Muscle of arm (tissue), 12 donors: Measurements from ENCODE around the gene NDUFV2. TPM values are rescaled to one million over a fixed set of nuclear protein-coding genes. Genes with fewer than 3 reads are reported as not detected.
"Not testable (repeated sequence)": the region's sequence is repeated elsewhere in the genome, so short reads cannot be mapped to it uniquely, and the experiment has no call there.

Experiments
- DNase-seq: peaks from one replicate; pipeline ENCODE4 v3.0.0-alpha.2; 2013
- polyA plus RNA-seq, 12 donors: library from polyadenylated mRNA; unstranded; fragments of 120-200 nt; gene quantifications; one replicate each; pipeline ENCODE4 v1.2.1, GENCODE V29; 2013; ENCODE audit not compliant: insufficient read length in 12 of 12

The NDUFV2 gene
- polyA plus RNA-seq, 12 donors: 76.1 to 144 (median 123) TPM; not detected in 1

DNA sequence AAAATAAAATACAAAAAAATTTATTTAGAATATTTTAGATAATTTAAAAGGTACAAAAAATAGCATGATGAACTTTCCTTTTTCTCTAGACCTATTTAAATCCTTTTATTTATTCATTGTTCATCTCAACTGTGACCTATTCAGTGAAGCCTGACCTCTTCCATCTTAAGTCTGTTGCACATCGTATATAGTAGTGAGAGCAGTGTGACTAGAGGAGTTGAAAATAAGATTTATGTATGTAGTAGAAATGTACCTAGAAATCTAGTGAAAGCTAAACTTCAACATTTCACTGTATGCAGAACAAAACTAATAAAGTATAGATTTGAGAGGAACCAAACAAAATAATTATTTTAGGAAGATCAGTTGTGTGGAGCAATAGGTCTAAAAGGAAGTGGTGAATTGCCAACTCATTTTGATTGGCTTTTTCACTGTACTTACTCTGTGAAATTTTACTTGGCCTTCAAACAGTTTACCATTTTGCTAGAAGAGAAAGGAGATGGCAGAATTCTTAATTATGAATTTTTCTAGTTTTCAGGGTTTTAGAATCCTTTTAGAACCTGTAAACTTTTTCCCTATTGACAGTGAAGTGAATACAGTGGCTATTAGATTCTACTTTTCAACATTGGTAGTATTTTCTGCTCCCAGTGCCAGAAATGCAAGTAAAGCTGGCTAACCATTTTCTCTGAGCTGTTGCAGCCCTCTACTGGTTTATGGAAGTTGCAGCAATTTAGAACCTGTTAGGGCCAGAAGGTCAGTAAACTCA, 45.1 kb downstream of the NDUFV2 start:
- peak; percentile 65 for DNase-seq

DNA sequence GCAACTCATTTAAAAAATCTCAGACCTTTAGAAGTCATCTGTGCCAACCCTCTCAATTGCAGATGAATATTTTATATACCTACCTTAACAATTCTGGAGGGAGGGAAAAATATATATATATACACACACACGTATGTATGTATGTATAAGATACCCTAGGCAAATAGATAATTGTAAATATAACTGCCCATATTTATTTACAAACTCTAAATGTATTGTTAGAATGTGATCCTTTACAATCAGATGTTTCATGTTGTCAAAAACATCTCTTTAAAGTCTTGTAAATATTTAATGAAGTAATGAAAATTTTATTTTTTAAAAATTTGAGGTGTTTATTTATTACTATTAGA, 45.7 kb downstream of the NDUFV2 start:
- no peak for DNase-seq

DNA sequence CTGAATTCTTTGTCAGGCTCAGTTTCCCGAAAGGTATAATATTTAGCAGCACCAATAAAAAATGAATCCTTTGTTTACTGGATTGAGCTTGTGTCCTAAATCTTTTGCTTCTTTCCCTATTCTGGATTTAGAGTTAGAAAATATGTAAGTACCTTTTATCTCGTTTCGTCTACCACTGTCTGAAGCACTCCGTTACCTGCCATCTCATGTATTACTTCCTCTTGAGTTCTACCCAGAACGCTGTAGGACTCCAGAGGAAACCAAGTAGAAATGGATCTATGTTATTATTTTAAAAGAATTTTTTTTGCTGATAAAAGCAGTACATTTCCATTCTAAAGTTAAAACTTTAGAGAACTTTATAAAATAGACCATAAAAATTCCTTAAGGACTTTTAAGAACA, 47.6 kb downstream of the NDUFV2 start:
- no peak for DNase-seq

DNA sequence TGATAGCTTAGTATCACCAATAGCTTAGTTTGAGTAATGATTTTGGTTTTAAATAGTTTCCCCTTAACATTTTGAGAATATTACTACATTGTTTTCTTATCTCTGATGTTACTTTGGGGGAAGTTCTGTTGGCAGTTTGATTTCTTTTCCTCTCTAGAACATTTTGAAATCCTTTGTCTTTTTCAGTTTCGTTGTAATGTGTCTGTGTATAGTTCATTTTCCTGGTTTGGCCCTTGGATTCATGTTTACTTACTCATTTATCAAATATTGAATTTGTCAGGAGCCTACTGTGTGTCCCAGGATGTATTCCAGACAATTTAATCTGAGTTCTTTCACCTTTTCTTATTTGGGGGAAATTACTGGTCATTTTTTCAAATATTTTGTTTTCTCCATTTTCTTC, 50.8 kb downstream of the NDUFV2 start:
- DNase-seq: no peak

DNA sequence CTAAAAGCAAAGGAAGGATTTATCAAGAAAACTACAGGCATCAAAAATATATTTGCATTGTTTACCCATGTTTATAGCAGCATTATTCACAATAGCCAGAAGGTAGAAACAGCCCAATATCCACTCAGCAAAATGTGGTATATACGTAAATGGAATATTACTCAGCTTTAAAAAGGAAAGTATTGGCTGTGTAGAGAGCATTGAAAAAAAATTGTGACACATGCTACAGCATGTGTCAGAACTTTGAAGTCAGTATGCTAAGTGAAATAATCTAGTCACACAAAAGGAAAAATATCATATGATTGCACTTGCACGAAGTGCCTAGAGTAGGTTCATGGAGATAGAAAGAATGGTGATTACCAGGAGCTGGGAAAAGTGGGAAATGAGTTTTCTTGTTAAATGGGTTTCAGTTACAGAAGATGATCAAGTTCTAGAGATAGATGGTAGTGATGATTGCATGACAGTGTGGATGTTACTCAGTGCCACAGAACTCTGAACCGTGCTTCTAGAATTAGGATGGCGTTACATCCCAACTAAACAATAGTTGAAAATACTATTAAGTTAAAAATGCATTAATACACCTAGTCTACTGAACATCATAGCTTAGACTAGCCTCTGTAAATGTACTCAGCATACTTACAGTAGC, 54.2 kb downstream of the NDUFV2 start:
- DNase-seq: no peak

DNA sequence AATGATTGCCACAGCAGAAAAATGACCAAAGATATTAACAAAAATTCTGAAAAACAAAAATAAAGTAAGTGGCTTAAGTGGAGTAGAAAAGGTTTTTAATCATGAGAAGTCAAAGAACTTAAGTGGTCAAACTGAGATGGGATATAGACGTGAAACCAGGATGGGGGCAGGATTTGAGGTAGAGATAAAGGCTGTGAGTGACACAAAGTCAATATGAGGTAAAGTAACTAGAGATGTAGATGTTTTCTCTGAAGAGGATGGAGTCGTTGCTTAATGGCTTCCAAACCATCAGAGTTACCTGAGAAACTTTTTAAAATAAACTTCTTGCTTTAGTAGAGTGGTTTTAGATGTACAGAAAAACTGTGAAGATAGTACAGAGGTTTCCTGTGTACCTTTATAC, 55.3 kb downstream of the NDUFV2 start:
- no peak for DNase-seq

DNA sequence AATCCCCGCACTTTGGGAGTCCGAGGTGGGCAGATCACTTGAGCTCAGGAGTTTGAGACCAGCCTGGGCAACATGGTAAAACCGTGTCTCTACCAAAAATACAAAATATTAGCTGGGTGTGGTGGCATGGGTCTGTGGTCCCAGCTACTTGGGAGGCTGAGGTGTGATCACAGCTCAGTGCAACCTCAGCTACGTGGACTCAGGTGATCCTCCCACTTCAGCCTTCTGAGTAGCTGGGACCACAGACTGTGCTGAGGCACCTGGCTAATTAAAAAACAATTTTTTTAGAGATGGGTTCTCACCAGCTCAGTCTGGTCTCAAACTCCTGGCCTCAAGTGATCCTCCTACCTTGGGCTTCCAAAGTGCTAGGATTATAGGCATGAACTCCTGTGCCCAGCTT, 57.5 kb downstream of the NDUFV2 start:
- DNase-seq: no peak

DNA sequence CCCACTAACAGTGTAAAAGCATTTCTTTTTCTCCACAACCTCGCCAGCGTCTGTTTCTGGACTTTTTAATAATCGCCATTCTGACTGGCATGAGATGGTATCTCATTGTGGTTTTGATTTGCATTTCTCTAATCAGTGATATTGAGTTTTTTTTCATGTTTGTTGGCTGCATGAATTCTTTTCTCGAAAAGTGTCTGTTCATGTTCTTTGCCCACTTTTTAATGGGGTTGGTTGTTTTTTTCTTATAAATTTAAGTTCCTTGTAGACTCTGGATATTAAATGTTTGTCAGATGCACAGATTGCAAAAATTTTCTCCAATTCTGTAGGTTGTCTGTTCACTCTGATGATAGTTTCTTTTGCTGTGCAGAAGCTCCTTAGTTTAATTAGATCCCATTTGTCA, 60.2 kb downstream of the NDUFV2 start:
- DNase-seq: not testable (repeated sequence)

DNA sequence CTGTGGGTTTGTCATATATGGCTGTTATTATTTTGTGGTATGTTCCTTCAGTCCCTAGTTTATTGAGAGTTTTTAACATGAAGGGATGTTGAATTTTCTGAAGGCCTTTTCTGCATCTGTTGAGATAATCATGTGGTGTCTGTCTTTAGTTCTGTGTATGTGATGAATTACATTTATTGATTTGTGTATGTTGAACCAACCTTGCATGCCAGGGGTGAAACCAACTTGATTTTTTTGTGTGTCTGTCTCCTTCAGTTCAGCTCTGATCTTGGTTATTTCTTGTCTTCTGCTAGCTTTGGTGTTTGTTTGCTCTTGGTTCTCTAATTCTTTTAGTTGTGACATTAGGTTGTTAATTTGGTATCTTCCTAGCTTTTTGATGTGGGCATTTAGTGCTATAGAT, 61.6 kb downstream of the NDUFV2 start:
- DNase-seq: not testable (repeated sequence)

DNA sequence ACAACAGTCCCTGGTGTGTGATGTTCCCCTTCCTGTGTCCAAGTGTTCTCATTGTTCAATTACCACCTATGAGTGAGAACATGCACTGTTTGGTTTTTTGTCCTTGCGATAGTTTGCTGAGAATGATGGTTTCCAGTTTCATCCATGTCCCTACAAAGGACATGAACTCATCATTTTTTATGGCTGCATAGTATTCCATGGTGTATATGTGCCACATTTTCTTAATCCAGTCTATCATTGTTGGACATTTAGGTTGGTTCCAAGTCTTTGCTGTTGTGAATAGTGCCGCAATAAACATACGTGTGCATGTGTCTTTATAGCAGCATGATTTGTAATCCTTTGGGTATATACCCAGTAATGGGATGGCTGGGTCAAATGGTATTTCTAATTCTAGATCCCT, 63.4 kb downstream of the NDUFV2 start:
- not testable (repeated sequence) for DNase-seq

DNA sequence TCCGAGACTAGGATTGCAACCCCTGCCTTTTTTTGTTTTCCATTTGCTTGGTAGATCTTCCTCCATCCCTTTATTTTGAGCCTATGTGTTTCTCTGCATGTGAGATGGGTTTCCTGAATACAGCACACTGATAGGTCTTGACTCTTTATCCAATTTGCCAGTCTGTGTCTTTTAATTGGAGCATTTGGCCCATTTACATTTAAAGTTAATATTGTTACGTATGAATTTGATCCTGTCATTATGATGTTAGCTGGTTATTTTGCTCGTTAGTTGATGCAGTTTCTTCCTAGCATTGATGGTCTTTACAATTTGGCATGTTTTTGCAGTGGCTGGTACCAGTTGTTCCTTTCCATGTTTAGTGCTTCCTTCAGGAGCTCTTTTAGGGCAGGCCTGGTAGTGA, 67.0 kb downstream of the NDUFV2 start:
- DNase-seq: not testable (repeated sequence)

DNA sequence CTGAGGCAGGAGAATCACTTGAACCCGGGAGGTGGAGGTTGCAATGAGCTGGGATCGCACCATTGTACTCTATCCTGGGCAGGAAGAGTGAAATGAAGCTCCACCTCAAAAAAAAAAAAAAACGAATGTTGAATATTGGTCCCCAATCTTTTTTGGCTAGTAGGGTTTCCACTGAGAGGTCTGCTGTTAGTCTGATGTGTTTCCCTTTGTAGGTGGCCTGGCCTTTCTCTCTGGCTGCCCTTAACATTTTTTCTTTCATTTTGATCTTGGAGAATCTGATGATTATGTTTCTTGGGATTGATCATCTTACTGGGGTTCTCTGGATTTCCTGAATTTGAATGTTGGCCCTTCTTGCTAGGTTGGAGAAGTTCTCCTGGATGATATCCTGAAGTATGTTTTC, 69.4 kb downstream of the NDUFV2 start:
- DNase-seq: not testable (repeated sequence)

DNA sequence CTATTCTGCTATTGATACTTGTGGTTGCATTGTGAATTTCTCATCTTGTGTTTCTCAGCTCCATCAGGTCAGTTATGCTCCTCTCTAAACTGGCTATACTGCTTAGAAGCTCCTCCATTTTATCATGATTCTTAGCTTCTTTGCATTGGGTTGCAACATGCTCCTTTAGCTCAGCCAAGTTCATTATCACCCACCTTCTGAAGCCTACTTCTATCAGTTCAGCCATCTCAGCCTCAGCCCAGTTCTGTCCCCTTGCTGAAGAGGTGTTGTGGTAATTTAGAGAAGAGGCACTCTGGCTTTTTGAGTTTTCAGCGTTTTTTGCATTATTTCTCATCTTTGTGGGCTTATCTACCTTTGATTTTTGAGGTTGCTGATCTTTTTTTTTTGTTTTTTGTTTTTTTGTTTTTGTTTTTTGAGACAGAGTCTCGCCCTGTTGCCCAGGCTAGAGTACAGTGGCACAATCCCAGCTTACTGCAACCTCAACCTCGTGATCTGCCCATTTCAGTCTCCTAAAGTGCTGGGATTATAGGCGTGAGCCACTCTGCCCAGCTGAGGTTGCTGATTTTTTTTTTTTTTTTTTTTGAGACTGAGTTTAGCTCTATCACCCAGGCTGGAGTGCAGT, 70.1 kb downstream of the NDUFV2 start:
- no peak for DNase-seq

DNA sequence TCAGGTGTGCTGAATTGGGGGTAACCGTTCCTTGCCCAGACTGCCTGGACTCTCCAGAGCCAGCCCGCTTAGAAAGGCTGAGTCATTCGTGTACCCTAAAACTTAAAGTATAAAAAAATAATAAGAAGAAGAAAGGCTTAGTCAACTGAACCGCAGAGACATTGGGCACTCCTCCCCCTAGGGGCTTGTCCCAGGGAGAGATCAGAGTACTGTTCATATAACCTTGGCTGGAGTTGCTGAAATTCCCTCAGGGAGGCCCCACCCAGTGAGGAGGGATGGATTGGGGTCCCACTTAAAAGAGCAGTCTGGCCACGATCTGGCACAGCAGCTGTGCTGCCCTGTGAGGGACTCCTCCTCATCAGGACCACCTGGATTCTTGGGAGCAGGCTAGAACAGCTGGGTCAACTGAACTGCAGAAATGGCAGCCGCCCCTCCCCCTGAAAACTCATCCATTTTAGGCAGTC, 71.3 kb downstream of the NDUFV2 start:
- no peak for DNase-seq

DNA sequence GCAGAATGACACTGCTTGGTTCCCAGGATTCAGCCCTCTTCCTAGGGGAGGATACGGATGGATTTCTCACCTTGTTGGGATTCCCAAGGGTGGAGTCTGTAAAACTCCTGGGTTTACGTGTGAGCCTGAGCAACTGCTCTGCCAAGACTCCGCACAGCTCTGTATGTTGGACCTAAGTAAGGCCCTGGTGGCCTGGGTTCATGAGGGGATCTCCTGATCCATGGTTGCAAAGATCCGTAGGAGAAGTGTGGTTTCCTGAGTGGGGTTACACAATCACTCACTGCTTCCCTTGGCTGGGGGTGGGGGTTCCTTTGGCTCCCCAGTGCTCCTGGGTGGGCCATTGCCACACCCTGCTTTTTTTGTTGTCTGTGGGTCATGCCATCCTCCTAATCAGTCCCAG, 71.8 kb downstream of the NDUFV2 start:
- DNase-seq: no peak

DNA sequence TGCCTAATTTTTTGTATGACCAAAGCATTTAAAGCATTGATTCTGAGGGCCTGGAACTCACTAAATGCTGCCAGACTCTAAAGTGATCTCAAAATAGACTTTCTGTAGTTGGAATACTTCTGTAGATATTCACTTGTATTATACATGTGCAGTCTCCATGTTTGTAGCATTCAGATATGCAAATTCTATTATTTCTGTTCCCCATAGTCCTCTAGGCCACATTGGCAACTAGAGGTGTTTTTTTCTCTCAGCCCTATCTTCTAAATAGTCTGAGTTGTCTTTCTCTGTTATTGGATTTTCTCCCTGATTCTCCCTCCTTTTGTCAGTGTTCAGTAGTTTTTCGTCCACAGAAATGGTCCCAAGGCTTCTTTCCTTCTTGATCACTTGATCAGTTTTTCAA, 72.6 kb downstream of the NDUFV2 start:
- no peak for DNase-seq

DNA sequence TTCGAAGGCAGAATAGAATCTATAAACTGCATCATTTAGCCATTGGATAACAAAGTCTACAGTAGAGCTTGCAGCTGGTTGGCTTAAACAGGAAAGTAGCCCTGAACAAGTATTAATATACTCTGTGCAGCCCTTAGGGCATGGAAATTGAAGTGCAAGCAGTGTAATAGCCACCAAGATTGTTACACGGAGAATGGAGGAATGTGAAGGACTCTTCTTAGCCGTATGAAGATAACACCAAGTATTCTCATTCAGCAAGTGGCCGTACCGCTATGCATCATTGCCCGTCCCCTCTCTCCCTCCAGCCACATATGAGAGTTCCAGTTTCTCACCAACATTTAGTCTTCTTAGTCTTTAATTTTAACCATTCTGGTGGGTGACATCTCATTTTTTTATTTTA, 74.5 kb downstream of the NDUFV2 start:
- DNase-seq: no peak

DNA sequence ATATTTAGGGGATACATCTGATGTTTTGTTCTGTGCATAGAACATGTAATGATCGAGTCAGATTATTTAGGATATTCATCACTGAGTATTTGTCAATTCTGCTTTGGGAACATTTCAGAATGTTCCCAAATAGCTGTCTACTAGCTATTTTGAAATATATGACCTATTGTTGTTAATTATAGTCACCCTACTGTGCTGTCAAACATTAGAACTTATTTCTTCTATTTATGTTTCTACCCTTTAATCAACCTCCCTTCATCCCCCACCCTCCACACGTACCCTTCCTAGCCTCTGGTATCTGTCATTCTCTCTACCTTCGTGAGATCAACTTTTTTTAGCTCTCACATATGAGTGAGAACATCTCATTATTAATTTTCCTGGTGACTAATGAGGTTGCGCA, 75.0 kb downstream of the NDUFV2 start:
- DNase-seq: no peak

DNA sequence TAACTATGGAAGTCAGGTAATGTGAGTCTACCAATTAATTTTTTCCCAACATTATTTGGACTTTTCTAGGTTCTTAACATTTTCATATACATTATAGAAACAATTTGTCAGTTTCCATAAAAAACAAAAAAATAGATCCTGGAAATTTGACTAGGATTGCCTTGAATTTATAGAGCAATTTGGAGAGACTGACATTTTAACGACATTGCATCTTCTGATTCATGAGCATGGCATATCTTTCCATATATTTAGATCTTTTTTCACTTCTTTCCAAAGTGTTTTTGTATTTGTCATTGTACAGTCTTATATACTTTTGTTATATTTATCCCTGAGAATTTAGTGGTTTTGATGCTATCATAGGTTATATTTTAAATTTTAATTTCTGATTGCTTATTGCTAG, 76.1 kb downstream of the NDUFV2 start:
- no peak for DNase-seq

DNA sequence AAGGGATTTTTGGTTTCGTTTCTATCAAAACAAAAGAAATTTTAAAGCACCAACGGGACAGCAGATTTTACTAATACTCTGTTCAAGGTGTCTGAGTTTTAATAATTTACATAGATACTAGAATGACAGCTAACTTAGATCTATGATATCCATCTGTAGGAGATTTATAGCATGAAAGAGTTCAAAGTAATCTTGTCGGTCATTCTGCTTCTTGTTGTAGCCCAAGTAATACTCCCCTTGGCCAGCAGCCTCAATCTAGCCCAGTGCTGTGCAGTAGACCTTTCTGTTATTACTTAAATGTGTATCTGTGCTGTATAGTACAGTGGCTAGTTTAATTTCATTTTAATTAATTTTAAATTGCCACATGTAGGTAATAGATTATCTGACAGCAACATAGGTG, 78.8 kb downstream of the NDUFV2 start:
- DNase-seq: no peak

DNA sequence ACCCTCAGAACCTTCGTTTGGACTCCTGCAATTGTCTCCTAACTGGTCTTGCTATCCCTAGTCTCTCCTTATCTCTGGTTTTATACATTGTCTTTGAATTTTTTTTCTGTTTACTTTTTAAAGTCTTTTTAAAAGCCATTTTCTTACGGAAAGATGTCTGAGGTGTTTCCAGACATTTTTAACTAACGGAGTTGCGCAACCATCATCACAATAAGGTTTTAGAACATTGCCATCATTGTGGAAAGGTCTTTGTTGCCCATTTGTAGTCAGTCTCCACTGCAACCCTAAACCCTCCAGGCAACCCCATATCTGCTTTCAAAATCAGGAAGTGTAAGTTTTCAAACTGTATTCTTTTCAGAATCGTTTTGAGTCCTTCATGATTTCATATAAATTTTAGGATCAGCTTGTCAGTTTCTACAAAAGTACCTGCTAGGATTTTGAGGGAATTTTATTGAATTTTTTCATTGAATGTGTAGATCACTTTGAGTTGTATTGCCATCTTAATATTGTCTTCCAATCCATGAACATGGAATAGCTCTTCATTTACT, 80.4 kb downstream of the NDUFV2 start:
- no peak for DNase-seq
